OCI-LY3 (cell line): ENCODE data around the gene AGR3.
"Not testable (repeated sequence)": the region's sequence is repeated elsewhere in the genome, so short reads cannot be mapped to it uniquely, and the experiment has no call there.

ENCODE experiments used
- H2AFZ ChIP-seq: fragments of 200-600, 300-600 bp; shearing (Covaris generic); 2 replicates; pipeline ENCODE4 v1.6.0; 2014; ENCODE audit warnings: antibody characterized with exemption, low read depth, low read length
- H3K27ac ChIP-seq: fragments of 200-600, 300-600 bp; sonication (generic); 2 replicates; pipeline ENCODE4 v1.5.1; 2014; ENCODE audit warnings: mild to moderate bottlenecking, low read length, moderate library complexity, mixed read lengths
- H3K27me3 ChIP-seq: fragments of 200-600, 300-600 bp; sonication (generic); 2 replicates; pipeline ENCODE4 v1.6.1; 2014; ENCODE audit warnings: low read depth, low read length, mixed read lengths
- H3K36me3 ChIP-seq: fragments of 200-600, 300-600 bp; sonication (generic); replicated peaks from 2 replicates; pipeline ENCODE3; 2014; ENCODE audit warnings: low read depth, low read length, mixed read lengths
- H3K4me1 ChIP-seq: fragments of 300-600, 200-600 bp; sonication (generic); 2 replicates; pipeline ENCODE4 v1.6.1; 2014; ENCODE audit warnings: low read length, mixed read lengths
- H3K4me2 ChIP-seq: fragments of 200-600, 300-600 bp; sonication (generic); 2 replicates; pipeline ENCODE4 v1.6.1; 2014; ENCODE audit warnings: low read length, mixed read lengths
- H3K4me3 ChIP-seq: fragments of 300-600, 200-600 bp; sonication (generic); 2 replicates; pipeline ENCODE4 v1.5.1; 2014; ENCODE audit warnings: antibody characterized with exemption, mild to moderate bottlenecking, low read length, moderate library complexity
- H3K79me2 ChIP-seq: fragments of 300-600, 200-600 bp; shearing (Covaris generic); 2 replicates; pipeline ENCODE4 v1.6.1; 2014; ENCODE audit warnings: mild to moderate bottlenecking, low read length, mixed read lengths
- H3K9ac ChIP-seq: fragments of 300-600, 200-600 bp; shearing (Covaris generic); 2 replicates; pipeline ENCODE4 v1.6.0; 2014; ENCODE audit warnings: mild to moderate bottlenecking, low read length, moderate library complexity
- H3K9me3 ChIP-seq: fragments of 200-600, 300-600 bp; shearing (Covaris generic); 2 replicates; pipeline ENCODE4 v1.6.1; 2014; ENCODE audit warnings: low read length, mixed read lengths; ENCODE audit not compliant: insufficient read depth
- H4K20me1 ChIP-seq: fragments of 200-600, 300-600 bp; sonication (generic); 2 replicates; pipeline ENCODE4 v1.6.1; 2016; ENCODE audit warnings: low read length, mixed read lengths; ENCODE audit not compliant: insufficient read depth
- CTCF ChIP-seq: fragments of 200-600, 300-600 bp; sonication (generic); IDR thresholded peaks from 2 replicates; pipeline ENCODE4 v1.5.1; 2014; ENCODE audit warnings: antibody characterized with exemption, low read length, low read depth
- EZH2phosphoT487 ChIP-seq: fragments of 200-600 bp; shearing (Covaris generic); IDR thresholded peaks from 2 replicates; pipeline ENCODE4 v1.6.1; 2018; ENCODE audit warnings: antibody characterized with exemption, mixed run types, low read depth

The AGR3 gene

GRCh38 chr7:16875861-16876260 is 5.9 kb downstream of the AGR3 start:
- Histone ChIP-seq H3K9me3 (no peaks in the 10 kb centered on the region), H4K20me1 (no peaks in the 10 kb centered on the region), H3K4me1 (no peaks in the 10 kb centered on the region), H3K27me3 (no peaks in the 10 kb centered on the region), H3K36me3 (no peaks in the 10 kb centered on the region), H3K79me2 (no peaks in the 10 kb centered on the region), H3K4me2 (no peak overlapping the region), H3K27ac (no peak overlapping the region), H2AFZ (no peak overlapping the region), H3K4me3 (no peak overlapping the region), H3K9ac (no peak overlapping the region)
- TF ChIP-seq CTCF = no peak
- no peak for TF ChIP-seq EZH2phosphoT487

- H3K4me1 ChIP-seq = no peaks in the 10 kb centered on the region
- no peak for TF ChIP-seq EZH2phosphoT487
- TF ChIP-seq CTCF = no peak
These were observed 7.7 kb downstream of the AGR3 start for GRCh38 chr7:16874066-16874465.

GRCh38 chr7:16867328-16867727 is 14.5 kb downstream of the AGR3 start:
- no peaks in the 10 kb centered on the region for H3K9me3 ChIP-seq
- no peak overlapping the region for H3K4me2 ChIP-seq
- no peak overlapping the region for H3K27ac ChIP-seq
- H4K20me1 ChIP-seq = no peaks in the 10 kb centered on the region
- H3K79me2 ChIP-seq = no peaks in the 10 kb centered on the region
- no peaks in the 10 kb centered on the region for H3K4me1 ChIP-seq
- H3K36me3 ChIP-seq = no peaks in the 10 kb centered on the region
- no peaks in the 10 kb centered on the region for H3K27me3 ChIP-seq
- no peak overlapping the region for H3K9ac ChIP-seq
- H2AFZ ChIP-seq = no peak overlapping the region
- no peak overlapping the region for H3K4me3 ChIP-seq
- no peak for TF ChIP-seq EZH2phosphoT487
- no peak for TF ChIP-seq CTCF

More at GRCh38 chr7:16874066-16874465, 7.7 kb downstream of the AGR3 start:
- no peaks in the 10 kb centered on the region for H4K20me1 ChIP-seq
- no peak overlapping the region for H3K9ac ChIP-seq
- no peaks in the 10 kb centered on the region for H3K9me3 ChIP-seq
- H3K36me3 ChIP-seq = no peaks in the 10 kb centered on the region
- no peaks in the 10 kb centered on the region for H3K27me3 ChIP-seq
- no peak overlapping the region for H2AFZ ChIP-seq
- no peaks in the 10 kb centered on the region for H3K79me2 ChIP-seq
- H3K4me3 ChIP-seq = no peak overlapping the region
- no peak overlapping the region for H3K4me2 ChIP-seq
- H3K27ac ChIP-seq = no peak overlapping the region

DNA sequence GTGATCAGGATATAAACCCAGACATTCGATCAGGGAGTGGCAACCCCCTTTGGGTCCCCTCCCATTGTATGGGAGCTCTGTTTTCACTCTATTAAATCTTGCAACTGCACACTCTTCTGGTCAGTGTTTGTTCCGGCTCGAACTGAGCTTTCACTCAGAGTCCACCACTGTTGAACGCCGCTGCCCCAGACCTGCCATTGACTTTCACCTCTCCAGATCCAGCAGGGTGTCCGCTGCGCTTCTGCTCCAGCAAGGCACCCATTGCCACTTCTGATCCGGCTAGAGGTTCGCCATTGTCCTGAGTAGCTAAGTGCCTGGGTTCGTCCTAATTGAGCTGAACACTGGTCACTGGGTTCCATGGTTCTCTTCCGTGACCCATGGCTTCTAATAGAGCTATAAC is 28.6 kb downstream of the AGR3 start:
- H3K9me3 ChIP-seq, H2AFZ ChIP-seq, H3K4me2 ChIP-seq, H3K79me2 ChIP-seq, H3K27me3 ChIP-seq, H3K36me3 ChIP-seq, H3K9ac ChIP-seq, H3K27ac ChIP-seq, H4K20me1 ChIP-seq, H3K4me3 ChIP-seq: not testable (repeated sequence)
- H3K4me1 ChIP-seq = peaks cover 10% of the 10 kb centered on the region

DNA sequence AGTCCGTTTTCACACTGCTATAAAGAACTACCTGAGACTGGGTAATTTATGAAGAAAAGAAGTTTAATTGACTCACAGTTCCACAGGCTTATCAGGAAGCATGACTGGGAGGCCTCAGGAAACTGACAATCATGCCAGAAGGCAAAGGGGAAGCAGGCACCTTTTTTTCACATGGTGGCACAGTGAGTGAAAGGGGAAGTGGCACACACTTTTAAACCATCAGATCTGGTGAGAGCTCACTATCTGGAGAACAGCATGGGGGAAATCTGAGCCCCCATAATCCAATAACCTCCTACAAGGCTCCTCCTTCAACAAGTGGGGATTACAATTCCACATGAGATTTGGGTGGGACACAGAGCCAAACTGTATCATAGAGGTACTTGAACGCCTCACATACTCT is 30.0 kb downstream of the AGR3 start:
- Histone ChIP-seq H3K9ac (no peak overlapping the region), H4K20me1 (no peaks in the 10 kb centered on the region), H2AFZ (no peak overlapping the region), H3K27ac (no peak overlapping the region), H3K9me3 (no peaks in the 10 kb centered on the region), H3K4me1 (peaks cover 10% of the 10 kb centered on the region), H3K79me2 (no peaks in the 10 kb centered on the region), H3K4me2 (peak overlapping the region; percentile 45), H3K36me3 (no peaks in the 10 kb centered on the region), H3K4me3 (peak overlapping the region; percentile 56; the same call in 1 of the 2 replicates), H3K27me3 (no peaks in the 10 kb centered on the region)
- TF ChIP-seq EZH2phosphoT487 (no peak), CTCF (no peak)
